Measurements from ENCODE around the gene ZFYVE28.

DNA sequence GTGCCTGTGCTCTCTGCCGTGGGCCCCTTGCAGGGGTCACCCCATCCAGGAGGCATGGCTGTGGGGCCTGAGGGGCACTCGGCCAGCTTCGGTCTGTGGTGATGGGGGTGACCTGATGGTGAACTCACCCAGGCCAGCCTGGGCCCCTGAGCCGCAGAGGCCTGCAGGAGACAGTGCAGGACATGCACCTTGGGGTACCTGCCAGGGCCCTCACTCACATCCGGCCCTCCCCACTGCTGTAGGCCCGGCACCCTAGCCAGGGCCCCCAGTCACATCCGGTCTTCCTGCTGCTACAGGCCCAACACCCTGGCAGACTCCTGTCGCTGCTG lies 7.6 kb upstream of the ZFYVE28 start:
- TF ChIP-seq, protein P1, sequence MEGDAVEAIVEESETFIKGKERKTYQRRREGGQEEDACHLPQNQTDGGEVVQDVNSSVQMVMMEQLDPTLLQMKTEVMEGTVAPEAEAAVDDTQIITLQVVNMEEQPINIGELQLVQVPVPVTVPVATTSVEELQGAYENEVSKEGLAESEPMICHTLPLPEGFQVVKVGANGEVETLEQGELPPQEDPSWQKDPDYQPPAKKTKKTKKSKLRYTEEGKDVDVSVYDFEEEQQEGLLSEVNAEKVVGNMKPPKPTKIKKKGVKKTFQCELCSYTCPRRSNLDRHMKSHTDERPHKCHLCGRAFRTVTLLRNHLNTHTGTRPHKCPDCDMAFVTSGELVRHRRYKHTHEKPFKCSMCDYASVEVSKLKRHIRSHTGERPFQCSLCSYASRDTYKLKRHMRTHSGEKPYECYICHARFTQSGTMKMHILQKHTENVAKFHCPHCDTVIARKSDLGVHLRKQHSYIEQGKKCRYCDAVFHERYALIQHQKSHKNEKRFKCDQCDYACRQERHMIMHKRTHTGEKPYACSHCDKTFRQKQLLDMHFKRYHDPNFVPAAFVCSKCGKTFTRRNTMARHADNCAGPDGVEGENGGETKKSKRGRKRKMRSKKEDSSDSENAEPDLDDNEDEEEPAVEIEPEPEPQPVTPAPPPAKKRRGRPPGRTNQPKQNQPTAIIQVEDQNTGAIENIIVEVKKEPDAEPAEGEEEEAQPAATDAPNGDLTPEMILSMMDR (IDR thresholded peaks at IDR 0.05): no peak
- TF ChIP-seq POLR2A (IDR thresholded peaks at IDR 0.05): no peak

Measured in adrenal gland (tissue), 5 donors.